Esophagus muscularis mucosa (tissue), 4 donors: Measurements from ENCODE around the gene PLXNA3. TPM values are rescaled to one million over a fixed set of nuclear protein-coding genes. Genes with fewer than 3 reads are reported as not detected.

Experiments
- DNase-seq: peaks from one replicate; pipeline ENCODE4 v3.0.0-alpha.2; 2017; ENCODE audit errors: extremely low spot score
- H3K27ac ChIP-seq, 4 donors: fragments of 200-600 bp; sonication (generic); replicated peaks in 1 of 4; 1 replicate in 3 of 4; 2 replicates in 1 of 4; pipeline ENCODE4 v1.5.1; 2016 to 2019; ENCODE audit warnings: mild to moderate bottlenecking in 1 of 4
- H3K27me3 ChIP-seq, 4 donors: fragments of 200-600 bp; sonication (generic); one replicate each; pipeline versions ENCODE4 v1.5.1 to v1.6.0; 2016 to 2019
- H3K36me3 ChIP-seq, 4 donors: fragments of 200-600 bp; sonication (generic); one replicate each; pipeline ENCODE4 v1.5.1; 2016 to 2019
- H3K4me1 ChIP-seq, 4 donors: fragments of 200-600 bp; sonication (generic); one replicate each; pipeline ENCODE4 v1.5.1; 2016 to 2019
- H3K4me3 ChIP-seq, 4 donors: fragments of 200-600 bp; sonication (generic); 1 replicate in 2 of 4; 2 replicates in 2 of 4; pipeline ENCODE4 v1.5.1; 2016 to 2019; ENCODE audit warnings: mild to moderate bottlenecking in 4 of 4, moderate library complexity in 1 of 4
- H3K9me3 ChIP-seq, 4 donors: fragments of 200-600 bp; sonication (generic); 1 replicate in 3 of 4; 2 replicates in 1 of 4; pipeline ENCODE4 v1.5.1; 2016 to 2019
- EP300 ChIP-seq: sonication (generic); formaldehyde crosslinking; IDR thresholded peaks from one replicate; pipeline ENCODE4 v1.6.1; 2017; ENCODE audit warnings: antibody characterized with exemption
- POLR2A ChIP-seq: fragments of 450-650 bp; IDR thresholded peaks from one replicate; pipeline ENCODE4 v1.6.1; 2017; ENCODE audit warnings: antibody characterized with exemption, moderate library complexity, mild to moderate bottlenecking, low read depth
- POLR2AphosphoS5 ChIP-seq, 2 donors: sonication (generic); formaldehyde crosslinking; IDR thresholded peaks; one replicate each; pipeline ENCODE4 v1.6.1; 2017; ENCODE audit warnings: antibody characterized with exemption in 2 of 2
- WGBS: methylation state at CpG from one replicate; pipeline ENCODE4 v1.1.5; 2018; 5-methylcytosine and 5-hydroxymethylcytosine counted together
- intact Hi-C: fragments of 100-400 bp; cut with DNase I; formaldehyde crosslinking; loops from one replicate; pipeline ENCODE4 v1.15.1; 2023
- total RNA-seq, 4 donors: library from RNA; depleted of rRNA; stranded (reverse); fragments of >200 nt; gene quantifications; one replicate each; pipeline versions ENCODE4 v1.1.0 to v1.2.1, GENCODE V29; 2016
- TF ChIP-seq, protein P1 (sequence below), 3 experiments: fragments of 200-600 bp in 2 of 3; fragments of 450-650 bp in 1 of 3; sonication (generic) in 2 of 3; IDR thresholded peaks; one replicate each; pipeline ENCODE4 v1.5.1; 2017 to 2019; ENCODE audit warnings: antibody characterized with exemption in 3 of 3, mild to moderate bottlenecking in 2 of 3, moderate library complexity in 1 of 3

The PLXNA3 gene
- total RNA-seq, 4 donors from 2014 or later: 2.2 to 17.9 (median 4.3) TPM

DNA sequence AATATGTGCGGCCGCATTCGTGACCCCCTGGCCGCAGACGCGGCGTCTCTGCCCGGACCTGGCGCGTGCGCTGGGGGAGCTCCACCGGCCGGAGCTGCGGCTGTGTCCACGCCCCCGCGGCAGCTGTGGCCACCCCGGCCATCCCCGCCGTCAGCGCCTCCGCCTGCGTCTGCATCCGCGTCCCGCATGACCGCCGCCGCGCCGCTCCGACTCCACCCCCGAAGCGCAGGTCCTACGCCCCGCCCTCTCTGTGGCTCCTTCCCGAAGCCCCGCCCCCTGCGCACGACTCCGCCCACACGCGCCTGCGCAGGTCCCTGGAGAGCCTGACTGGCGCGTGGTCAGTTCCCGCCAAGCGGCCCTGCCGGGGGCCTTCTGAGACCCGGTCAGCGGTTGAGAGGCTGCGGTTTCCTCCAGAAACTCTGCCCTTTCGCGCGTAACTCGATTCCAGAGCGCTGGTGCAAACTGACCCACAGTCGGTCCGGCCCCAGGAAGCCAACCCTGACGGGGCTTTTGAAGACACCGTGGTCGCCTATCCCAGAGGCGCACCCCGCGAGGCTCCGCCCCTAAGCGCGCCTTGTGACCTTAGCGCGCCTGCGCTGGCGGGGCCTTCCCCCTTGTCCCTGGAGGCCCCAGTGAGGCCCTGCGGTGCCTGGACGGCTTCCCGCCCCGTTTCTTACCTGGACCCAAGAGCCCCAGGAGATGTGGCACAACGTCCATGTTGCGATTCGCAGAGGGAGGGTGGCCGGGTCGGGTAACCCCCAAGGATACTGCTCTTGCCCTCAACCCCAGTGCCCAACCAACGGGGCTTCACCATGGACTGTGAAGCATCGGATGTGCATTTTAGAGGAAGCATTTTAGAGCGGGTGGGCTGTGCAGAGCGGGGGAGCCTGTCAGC is 20.9 kb downstream of the PLXNA3 start, which contains the start of gene LAGE3:
Gene LAGE3, minus strand, starts transcription at position 554 of the 895 bp plus-strand sequence. Its CDS starts 366 bp downstream, at position 188.
- Histone ChIP-seq H3K4me1 (peaks cover 0 to 14% (median 13%) of the 10 kb centered on the region in 4 donors), H3K27me3 (no peaks in the 10 kb centered on the region), H3K36me3 (peaks cover 0 to 2% (median 0%) of the 10 kb centered on the region in 4 donors), H3K9me3 (no peaks in the 10 kb centered on the region), H3K4me3 (peak within 1 kb of the TSS; percentile 55 to 69 (median 58)), H3K27ac (peak within 1 kb of the TSS; percentile 78 to 87 (median 82))
- TF ChIP-seq POLR2AphosphoS5 (IDR thresholded peaks at IDR 0.05) (peak; percentile 73 to 77), POLR2A (peak; percentile 33), EP300 (no peak)
- TF ChIP-seq, protein P1, sequence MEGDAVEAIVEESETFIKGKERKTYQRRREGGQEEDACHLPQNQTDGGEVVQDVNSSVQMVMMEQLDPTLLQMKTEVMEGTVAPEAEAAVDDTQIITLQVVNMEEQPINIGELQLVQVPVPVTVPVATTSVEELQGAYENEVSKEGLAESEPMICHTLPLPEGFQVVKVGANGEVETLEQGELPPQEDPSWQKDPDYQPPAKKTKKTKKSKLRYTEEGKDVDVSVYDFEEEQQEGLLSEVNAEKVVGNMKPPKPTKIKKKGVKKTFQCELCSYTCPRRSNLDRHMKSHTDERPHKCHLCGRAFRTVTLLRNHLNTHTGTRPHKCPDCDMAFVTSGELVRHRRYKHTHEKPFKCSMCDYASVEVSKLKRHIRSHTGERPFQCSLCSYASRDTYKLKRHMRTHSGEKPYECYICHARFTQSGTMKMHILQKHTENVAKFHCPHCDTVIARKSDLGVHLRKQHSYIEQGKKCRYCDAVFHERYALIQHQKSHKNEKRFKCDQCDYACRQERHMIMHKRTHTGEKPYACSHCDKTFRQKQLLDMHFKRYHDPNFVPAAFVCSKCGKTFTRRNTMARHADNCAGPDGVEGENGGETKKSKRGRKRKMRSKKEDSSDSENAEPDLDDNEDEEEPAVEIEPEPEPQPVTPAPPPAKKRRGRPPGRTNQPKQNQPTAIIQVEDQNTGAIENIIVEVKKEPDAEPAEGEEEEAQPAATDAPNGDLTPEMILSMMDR (IDR thresholded peaks at IDR 0.05): no peak
- 61% methylated on average over 38 of the region's 85 CpGs for WGBS
- intact Hi-C loops: no loop called here
- DNase-seq: peak; percentile 97

DNA sequence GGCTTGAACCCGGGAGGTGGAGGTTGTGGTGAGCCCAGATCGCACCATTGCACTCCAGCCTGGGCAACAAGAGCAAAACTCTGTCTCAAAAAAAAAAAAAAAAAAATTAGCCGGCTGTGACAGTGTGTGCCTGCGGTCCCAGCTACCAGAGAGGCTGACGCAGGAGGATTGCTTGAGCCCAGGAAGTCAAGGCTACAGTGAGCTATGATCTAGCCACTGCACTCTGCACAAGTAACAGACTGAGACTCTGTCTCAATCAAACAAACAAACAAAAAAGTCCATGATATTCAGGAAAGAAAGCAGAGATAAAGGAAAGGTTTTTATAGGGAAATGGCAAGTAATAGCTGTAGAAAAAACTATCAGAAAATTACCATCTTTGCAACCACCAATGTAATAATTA is 23.1 kb downstream of the PLXNA3 start:
- Histone ChIP-seq H3K4me1 (peaks cover 11 to 32% (median 32%) of the 10 kb centered on the region in 4 donors), H3K4me3 (no peak overlapping the region), H3K9me3 (no peaks in the 10 kb centered on the region), H3K27me3 (no peaks in the 10 kb centered on the region), H3K36me3 (peaks cover 0 to 15% (median 13%) of the 10 kb centered on the region in 4 donors), H3K27ac (no peak overlapping the region)
- no peak for DNase-seq
- intact Hi-C loops: no loop called here
- 85% methylated on average over 5 of the region's 5 CpGs for WGBS
- TF ChIP-seq EP300 (no peak), POLR2A (no peak), POLR2AphosphoS5 (IDR thresholded peaks at IDR 0.05) (no peak)
- TF ChIP-seq, protein P1 (IDR thresholded peaks at IDR 0.05): no peak

DNA sequence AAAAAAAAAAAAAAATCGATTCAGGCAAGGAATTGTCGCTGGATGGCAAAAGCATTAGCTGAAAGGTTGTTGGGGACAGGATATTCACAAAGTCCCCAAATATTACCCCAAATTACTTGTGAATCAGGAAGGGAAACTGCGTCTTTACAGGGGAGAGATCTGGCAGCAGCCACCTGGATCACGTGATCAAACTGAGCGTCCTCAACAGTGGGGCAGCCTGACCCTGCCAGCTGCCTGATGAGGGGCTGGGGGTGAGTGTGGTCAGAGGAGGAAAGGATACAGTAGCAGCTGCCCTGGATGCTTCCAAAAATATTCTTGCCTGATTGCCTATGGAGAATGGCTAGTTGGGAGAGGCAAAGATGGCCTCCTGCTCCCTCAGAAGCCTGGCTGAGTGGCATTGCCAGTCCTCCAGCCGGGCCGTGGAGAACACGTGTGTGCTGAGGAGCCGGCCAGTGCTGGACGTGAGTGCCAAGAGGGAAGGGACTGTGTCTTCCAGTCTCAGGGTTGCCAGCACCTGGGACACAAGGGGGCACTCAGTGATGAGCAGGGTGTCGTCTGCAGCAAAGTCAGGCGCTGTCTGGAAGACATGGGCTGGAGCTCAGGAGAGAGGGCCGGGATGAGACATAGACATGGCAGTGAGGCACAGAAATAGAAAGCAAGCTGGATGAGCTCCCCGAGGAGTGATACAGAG is 24.0 kb downstream of the PLXNA3 start:
- H3K36me3 ChIP-seq: peaks cover 0 to 15% (median 13%) of the 10 kb centered on the region in 4 donors

DNA sequence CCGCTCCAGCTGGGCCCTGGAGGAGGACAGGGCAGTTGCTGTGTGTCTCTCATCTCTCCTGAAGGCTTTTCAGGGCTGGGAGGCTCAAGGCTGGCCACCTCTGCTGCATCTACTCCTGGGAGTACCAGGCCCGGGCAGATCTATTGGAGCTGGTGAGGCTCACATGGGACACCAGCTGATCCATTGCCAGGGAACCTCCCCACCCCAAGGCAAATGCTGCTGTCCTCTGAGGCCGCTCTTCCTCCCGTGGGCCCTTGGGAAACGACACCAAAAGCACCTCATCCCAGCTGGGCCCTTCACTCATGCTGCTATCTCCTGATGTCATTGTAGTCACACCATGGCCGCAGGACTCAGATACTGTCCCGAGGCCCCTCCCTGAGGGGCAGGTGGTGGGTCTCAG is 24.7 kb downstream of the PLXNA3 start:
- H3K27me3 ChIP-seq: no peaks in the 10 kb centered on the region
- H3K27ac ChIP-seq: no peak overlapping the region
- TF ChIP-seq POLR2A: no peak
- TF ChIP-seq POLR2AphosphoS5 (IDR thresholded peaks at IDR 0.05): no peak
- TF ChIP-seq, protein P1 (IDR thresholded peaks at IDR 0.05): no peak
- TF ChIP-seq EP300: no peak
- H3K4me1 ChIP-seq: peaks cover 14 to 42% (median 41%) of the 10 kb centered on the region in 4 donors
- 69% methylated on average over 5 of the region's 7 CpGs for WGBS
- DNase-seq: no peak
- no peaks in the 10 kb centered on the region for H3K9me3 ChIP-seq
- peaks cover 0 to 19% (median 15%) of the 10 kb centered on the region in 4 donors for H3K36me3 ChIP-seq
- H3K4me3 ChIP-seq: no peak overlapping the region
- intact Hi-C loops: no loop called here

More for the DNA sequence above, 24.0 kb downstream of the PLXNA3 start:
- Histone ChIP-seq H3K27ac (no peak overlapping the region), H3K9me3 (no peaks in the 10 kb centered on the region), H3K4me1 (peaks cover 13 to 36% (median 35%) of the 10 kb centered on the region in 4 donors), H3K4me3 (no peak overlapping the region), H3K27me3 (no peaks in the 10 kb centered on the region)
- TF ChIP-seq POLR2A (no peak), EP300 (no peak), POLR2AphosphoS5 (IDR thresholded peaks at IDR 0.05) (no peak)
- TF ChIP-seq, protein P1 (IDR thresholded peaks at IDR 0.05): no peak
- no peak for DNase-seq
- WGBS: 87% methylated on average over 14 of the region's 14 CpGs
- intact Hi-C loops: no loop called here
